Liver (tissue), 9 donors: ENCODE measurements around the gene AAK1. TPM values are rescaled to one million over a fixed set of nuclear protein-coding genes. Genes with fewer than 3 reads are reported as not detected.

Experiments used
- DNase-seq: peaks from one replicate; pipeline ENCODE4 v3.0.0-alpha.2; 2017; ENCODE audit warnings: low spot score
- H3K27ac ChIP-seq, 2 donors: one replicate each; pipeline ENCODE4 v1.7.0; 2013; ENCODE audit warnings: inconsistent platforms in 2 of 2, low read length in 2 of 2, control low read depth in 1 of 2, low read depth in 1 of 2, mild to moderate bottlenecking in 1 of 2
- H3K27me3 ChIP-seq, 4 donors: one replicate each; pipeline versions ENCODE4 v1.6.1 to v1.7.0; 2013; ENCODE audit warnings: low read length in 3 of 4, inconsistent platforms in 1 of 4, mild to moderate bottlenecking in 1 of 4, moderate library complexity in 1 of 4; ENCODE audit not compliant: control insufficient read depth in 4 of 4, insufficient read depth in 4 of 4
- H3K36me3 ChIP-seq, 4 donors: one replicate each; pipeline versions ENCODE4 v1.6.1 to v1.7.0; 2013; ENCODE audit warnings: low read length in 3 of 4, mild to moderate bottlenecking in 3 of 4, low read depth in 1 of 4, moderate library complexity in 1 of 4; ENCODE audit not compliant: control insufficient read depth in 4 of 4, insufficient read depth in 3 of 4
- H3K4me1 ChIP-seq, 4 donors: one replicate each; pipeline versions ENCODE4 v1.6.1 to v1.7.0; 2013; ENCODE audit warnings: low read length in 3 of 4, mild to moderate bottlenecking in 3 of 4, moderate library complexity in 1 of 4; ENCODE audit not compliant: control insufficient read depth in 4 of 4, insufficient read depth in 4 of 4
- H3K4me3 ChIP-seq, 3 donors: one replicate each; pipeline versions ENCODE4 v1.6.1 to v1.7.0; 2013; ENCODE audit warnings: low read length in 3 of 3, control low read depth in 1 of 3, low read depth in 1 of 3, mild to moderate bottlenecking in 1 of 3
- H3K9ac ChIP-seq, 2 donors: one replicate each; pipeline ENCODE4 v1.7.0; 2013; ENCODE audit warnings: low read length in 2 of 2, mild to moderate bottlenecking in 2 of 2, moderate library complexity in 2 of 2, control low read depth in 1 of 2, low read depth in 1 of 2
- H3K9me3 ChIP-seq, 4 donors: one replicate each; pipeline versions ENCODE4 v1.6.1 to v1.7.0; 2013; ENCODE audit warnings: low read length in 3 of 4; ENCODE audit not compliant: control insufficient read depth in 4 of 4
- ATF3 ChIP-seq: IDR thresholded peaks from 2 replicates; pipeline ENCODE4 v1.6.1; 2016; ENCODE audit warnings: antibody characterized with exemption
- CTCF ChIP-seq: fragments of 150-350 bp; IDR thresholded peaks from 2 replicates; pipeline ENCODE4 v1.5.1; 2017; ENCODE audit warnings: improper control_type of control experiment, low read depth, low read length; ENCODE audit not compliant: missing input control
- EGR1 ChIP-seq, 2 donors: IDR thresholded peaks; 2 replicates each; pipeline ENCODE4 v1.6.1; 2016 to 2018; ENCODE audit warnings: antibody characterized with exemption in 2 of 2, low read depth in 2 of 2
- FOXA1 ChIP-seq: IDR thresholded peaks from 2 replicates; pipeline ENCODE4 v1.6.1; 2016; ENCODE audit warnings: antibody characterized with exemption
- FOXA2 ChIP-seq: IDR thresholded peaks from 2 replicates; pipeline ENCODE4 v1.6.1; 2016; ENCODE audit warnings: antibody characterized with exemption
- GABPA ChIP-seq, 2 donors: IDR thresholded peaks in 1 of 2; conservative IDR thresholded peaks in 1 of 2; 2 replicates each; pipeline ENCODE4 v1.6.1; 2016; ENCODE audit warnings: antibody characterized with exemption in 2 of 2, mild to moderate bottlenecking in 1 of 2, moderate library complexity in 1 of 2
- HNF4G ChIP-seq: IDR thresholded peaks from 2 replicates; pipeline ENCODE4 v1.6.1; 2016; ENCODE audit warnings: antibody characterized with exemption
- JUND ChIP-seq, 2 donors: IDR thresholded peaks; 2 replicates each; pipeline ENCODE4 v1.6.1; 2016; ENCODE audit warnings: antibody characterized with exemption in 2 of 2
- MAX ChIP-seq: IDR thresholded peaks from 2 replicates; pipeline ENCODE4 v1.6.1; 2016; ENCODE audit warnings: antibody characterized with exemption
- NR2F2 ChIP-seq: IDR thresholded peaks from 2 replicates; pipeline ENCODE4 v1.6.1; 2016; ENCODE audit warnings: antibody characterized with exemption
- RAD21 ChIP-seq, 2 donors: IDR thresholded peaks; 2 replicates each; pipeline ENCODE4 v1.6.1; 2016; ENCODE audit warnings: antibody characterized with exemption in 2 of 2, mild to moderate bottlenecking in 2 of 2
- REST ChIP-seq: IDR thresholded peaks from 2 replicates; pipeline ENCODE4 v1.6.1; 2016; ENCODE audit warnings: antibody characterized with exemption, mild to moderate bottlenecking
- RXRA ChIP-seq, 2 donors: IDR thresholded peaks; 2 replicates each; pipeline ENCODE4 v1.6.1; 2017 to 2018; ENCODE audit warnings: antibody characterized with exemption in 2 of 2, mild to moderate bottlenecking in 1 of 2
- SP1 ChIP-seq: IDR thresholded peaks from 2 replicates; pipeline ENCODE4 v1.6.1; 2018; ENCODE audit warnings: antibody characterized with exemption, mild to moderate bottlenecking
- ZBTB33 ChIP-seq: IDR thresholded peaks from 2 replicates; pipeline ENCODE4 v1.6.1; 2016; ENCODE audit warnings: antibody characterized with exemption
- WGBS: extraction: QIAGEN DNeasy Blood & Tissue Kit; methylation state at CpG from one replicate; pipeline ENCODE4 v1.1.7; 2013; 5-methylcytosine and 5-hydroxymethylcytosine counted together
- polyA plus RNA-seq, 2 donors: library from polyadenylated mRNA; stranded (reverse) in 1 of 2; unstranded in 1 of 2; fragments of 200-250 nt in 1 of 2; fragments of >200 nt in 1 of 2; fragmentation: Nextera tagmentation in 1 of 2; extraction: Ambion mirVana in 1 of 2; gene quantifications; one replicate each; pipeline versions ENCODE4 v1.2.1 to v1.2.3, GENCODE V29; 2013 to 2015
- total RNA-seq, 2 donors: library from RNA; depleted of rRNA; stranded (reverse); fragments of >200 nt; gene quantifications; one replicate each; pipeline ENCODE4 v1.2.3, GENCODE V29; 2014
- donor health status: healthy.
- donor health status: healthy.
- donor health status: healthy.
- donor health status: healthy.
- donor health status: healthy.

AAK1 gene
- total and polyA plus RNA-seq, 4 donors, result 3.9 to 14.3 (median 11.3) TPM

GRCh38 chr2:69572641-69573040 lies 70.9 kb downstream of the AAK1 start:
- no peaks in the 10 kb centered on the region for H3K36me3 ChIP-seq
- H3K27ac ChIP-seq, result no peak overlapping the region
- H3K9ac ChIP-seq, result no peak overlapping the region
- no peaks in the 10 kb centered on the region for H3K9me3 ChIP-seq
- peaks cover 0 to 3% (median 2%) of the 10 kb centered on the region in 4 donors for H3K4me1 ChIP-seq
- H3K27me3 ChIP-seq, result no peaks in the 10 kb centered on the region
- no peak overlapping the region for H3K4me3 ChIP-seq
- no peak for DNase-seq
- no peak for TF ChIP-seq MAX
- TF ChIP-seq JUND (IDR thresholded peaks at IDR 0.05), result no peak
- TF ChIP-seq EGR1 (IDR thresholded peaks at IDR 0.05; ENCODE audit: low read depth in 2 of 2), result no peak
- no peak for TF ChIP-seq NR2F2
- TF ChIP-seq CTCF, result no peak
- TF ChIP-seq ATF3, result no peak
- TF ChIP-seq FOXA1, result no peak
- no peak for TF ChIP-seq REST
- TF ChIP-seq SP1, result no peak
- no peak for TF ChIP-seq GABPA (IDR thresholded peaks at IDR 0.05 in 1 of 2, conservative IDR thresholded peaks at IDR 0.05 in 1 of 2)
- no peak for TF ChIP-seq ZBTB33
- no peak for TF ChIP-seq HNF4G
- WGBS, result 75% methylated on average over 5 of the region's 5 CpGs

GRCh38 chr2:69571189-69571588 lies 72.3 kb downstream of the AAK1 start:
- WGBS, result 97% methylated on average over 1 of the region's 1 CpG
- no peak overlapping the region for H3K4me3 ChIP-seq
- H3K4me1 ChIP-seq, result peaks cover 0 to 3% (median 2%) of the 10 kb centered on the region in 4 donors
- no peaks in the 10 kb centered on the region for H3K36me3 ChIP-seq
- no peak overlapping the region for H3K9ac ChIP-seq
- no peak overlapping the region for H3K27ac ChIP-seq
- TF ChIP-seq MAX (no peak), FOXA2 (no peak), NR2F2 (no peak), EGR1 (IDR thresholded peaks at IDR 0.05; ENCODE audit: low read depth in 2 of 2) (no peak), SP1 (no peak), RAD21 (IDR thresholded peaks at IDR 0.05) (no peak), RXRA (IDR thresholded peaks at IDR 0.05) (no peak), REST (no peak), ATF3 (no peak), CTCF (no peak)
- no peaks in the 10 kb centered on the region for H3K27me3 ChIP-seq
- H3K9me3 ChIP-seq, result no peaks in the 10 kb centered on the region
- no peak for DNase-seq
